Mesenchymal stem cell (in vitro differentiated cells and primary cell): ENCODE results near the gene MAPK12.

Experiments
- DNase-seq: peaks from one replicate; pipeline ENCODE4 v3.0.0-alpha.2; 2013
- H2AFZ ChIP-seq: one replicate; pipeline ENCODE4 v1.6.1; 2013; ENCODE audit warnings: low read depth, mild to moderate bottlenecking, control low read depth, inconsistent platforms, low read length, moderate library complexity
- H2AK5ac ChIP-seq: 2 replicates; pipeline ENCODE4 v1.6.1; 2013; ENCODE audit warnings: low read length, moderate library complexity, mild to moderate bottlenecking, inconsistent platforms; ENCODE audit not compliant: severe bottlenecking
- H2BK120ac ChIP-seq: one replicate; pipeline ENCODE4 v1.6.1; 2013; ENCODE audit warnings: low read depth, mild to moderate bottlenecking, inconsistent platforms, low read length, moderate library complexity
- H2BK12ac ChIP-seq, 2 experiments: one replicate each; pipeline ENCODE4 v1.6.1; 2013; ENCODE audit warnings: inconsistent platforms in 2 of 2, low read length in 2 of 2, mild to moderate bottlenecking in 2 of 2, moderate library complexity in 2 of 2, control low read depth in 1 of 2
- H2BK15ac ChIP-seq: one replicate; pipeline ENCODE4 v1.6.1; 2013; ENCODE audit warnings: mild to moderate bottlenecking, low read depth, inconsistent platforms; ENCODE audit not compliant: poor library complexity, severe bottlenecking
- H2BK5ac ChIP-seq: 2 replicates; pipeline ENCODE4 v1.6.1; 2013; ENCODE audit warnings: low read depth, mild to moderate bottlenecking, low read length, control low read depth, inconsistent platforms; ENCODE audit not compliant: poor library complexity, severe bottlenecking
- H3K14ac ChIP-seq, 2 experiments: one replicate each; pipeline ENCODE4 v1.6.1; 2013; ENCODE audit warnings: inconsistent platforms in 2 of 2, low read length in 2 of 2, control low read depth in 1 of 2, mild to moderate bottlenecking in 1 of 2, moderate library complexity in 1 of 2
- H3K18ac ChIP-seq, 2 experiments: one replicate each; pipeline ENCODE4 v1.6.1; 2013; ENCODE audit warnings: inconsistent platforms in 2 of 2, low read length in 2 of 2, control low read depth in 1 of 2, low read depth in 1 of 2, mild to moderate bottlenecking in 1 of 2
- H3K23ac ChIP-seq, 2 experiments: one replicate each; pipeline ENCODE4 v1.6.1; 2013; ENCODE audit warnings: inconsistent platforms in 2 of 2, low read length in 2 of 2, mild to moderate bottlenecking in 2 of 2, moderate library complexity in 2 of 2, control low read depth in 1 of 2
- H3K27ac ChIP-seq: 2 replicates; pipeline ENCODE4 v1.5.1; 2013; ENCODE audit warnings: mild to moderate bottlenecking, moderate library complexity, low read length, control low read depth, inconsistent platforms; ENCODE audit not compliant: poor library complexity, severe bottlenecking
- H3K27me3 ChIP-seq, 2 experiments: 2 replicates each; pipeline versions ENCODE4 v1.6.1 to v1.7.0; 2013; ENCODE audit warnings: low read length in 2 of 2, mild to moderate bottlenecking in 2 of 2, moderate library complexity in 2 of 2, control low read depth in 1 of 2, inconsistent platforms in 1 of 2; ENCODE audit not compliant: control insufficient read depth in 1 of 2, insufficient read depth in 1 of 2
- H3K36me3 ChIP-seq, 2 experiments: 2 replicates each; pipeline versions ENCODE4 v1.6.1 to v1.7.0; 2013; ENCODE audit warnings: low read length in 2 of 2, control low read depth in 1 of 2, inconsistent platforms in 1 of 2, low read depth in 1 of 2, mild to moderate bottlenecking in 1 of 2; ENCODE audit not compliant: insufficient read depth in 2 of 2, control insufficient read depth in 1 of 2
- H3K4ac ChIP-seq, 2 experiments: one replicate each; pipeline ENCODE4 v1.6.1; 2013; ENCODE audit warnings: inconsistent platforms in 2 of 2, low read length in 2 of 2, mild to moderate bottlenecking in 2 of 2, moderate library complexity in 2 of 2, control low read depth in 1 of 2, low read depth in 1 of 2
- H3K4me1 ChIP-seq: 2 replicates; pipeline ENCODE4 v1.6.1; 2013; ENCODE audit warnings: low read depth, low read length, control low read depth; ENCODE audit not compliant: control insufficient read depth, insufficient read depth
- H3K4me2 ChIP-seq: 2 replicates; pipeline ENCODE4 v1.6.1; 2013; ENCODE audit warnings: low read length, mild to moderate bottlenecking, inconsistent platforms; ENCODE audit not compliant: poor library complexity, severe bottlenecking
- H3K4me3 ChIP-seq, 2 experiments: 2 replicates each; pipeline versions ENCODE4 v1.5.1 to v1.7.0; 2013; ENCODE audit warnings: low read length in 2 of 2, mild to moderate bottlenecking in 2 of 2, control low read depth in 1 of 2, low read depth in 1 of 2; ENCODE audit not compliant: insufficient read depth in 1 of 2
- H3K79me1 ChIP-seq: replicated peaks from 2 replicates; pipeline ENCODE4 v1.6.1; 2013; ENCODE audit warnings: mild to moderate bottlenecking, control low read depth, low read length, inconsistent platforms; ENCODE audit not compliant: poor library complexity, severe bottlenecking
- H3K9ac ChIP-seq: 2 replicates; pipeline ENCODE4 v1.7.0; 2013; ENCODE audit warnings: mild to moderate bottlenecking, low read length, moderate library complexity
- H3K9me3 ChIP-seq: 2 replicates; pipeline ENCODE4 v1.7.0; 2013; ENCODE audit warnings: mild to moderate bottlenecking, low read length; ENCODE audit not compliant: control insufficient read depth
- H4K8ac ChIP-seq: one replicate; pipeline ENCODE4 v1.6.1; 2013; ENCODE audit warnings: inconsistent platforms, mild to moderate bottlenecking, low read length, moderate library complexity
- H4K91ac ChIP-seq: one replicate; pipeline ENCODE4 v1.6.1; 2013; ENCODE audit warnings: mild to moderate bottlenecking, low read length, inconsistent platforms
- WGBS: methylation state at CpG from one replicate; pipeline ENCODE4 v1.1.7; 2013; ENCODE audit warnings: mixed read lengths; 5-methylcytosine and 5-hydroxymethylcytosine counted together

Gene MAPK12

GRCh38 chr22:50258361-50259292 is 2.9 kb downstream of the MAPK12 start:
- WGBS, result 92% methylated on average over 23 of the region's 24 CpGs
- DNase-seq, result no peak
- Histone ChIP-seq H3K4me3 (no peak overlapping the region), H3K27ac (no peak overlapping the region), H2BK12ac (peak overlapping the region in 1 of 2 experiments; percentile 19), H2BK5ac (no peak overlapping the region), H2AFZ (no peak overlapping the region), H2AK5ac (no peak overlapping the region), H3K9ac (no peak overlapping the region), H2BK15ac (no peak overlapping the region), H2BK120ac (no peak overlapping the region), H3K18ac (no peak overlapping the region), H3K79me1 (peaks cover 21% of the 10 kb centered on the region), H3K4me1 (peaks cover 37% of the 10 kb centered on the region), H3K9me3 (no peaks in the 10 kb centered on the region), H3K27me3 (peaks cover 0 to 5% of the 10 kb centered on the region in 2 experiments), H3K36me3 (peaks cover 4 to 56% of the 10 kb centered on the region in 2 experiments), H4K8ac (peak overlapping the region; percentile 38), H3K4ac (no peak overlapping the region), H4K91ac (peak overlapping the region; percentile 46), H3K14ac (no peak overlapping the region), H3K4me2 (no peak overlapping the region), H3K23ac (peak overlapping the region in 1 of 2 experiments; percentile 54)

GRCh38 chr22:50257451-50258360 is 3.8 kb downstream of the MAPK12 start:
- DNase-seq, result no peak
- H3K4me1 ChIP-seq, result peaks cover 31% of the 10 kb centered on the region
- no peak overlapping the region for H3K18ac ChIP-seq
- peaks cover 0 to 5% of the 10 kb centered on the region in 2 experiments for H3K27me3 ChIP-seq
- H3K36me3 ChIP-seq, result peaks cover 4 to 64% of the 10 kb centered on the region in 2 experiments
- peaks cover 21% of the 10 kb centered on the region for H3K79me1 ChIP-seq
- H2BK15ac ChIP-seq, result no peak overlapping the region
- no peak overlapping the region for H3K4ac ChIP-seq
- H4K8ac ChIP-seq, result no peak overlapping the region
- no peaks in the 10 kb centered on the region for H3K9me3 ChIP-seq
- H3K27ac ChIP-seq, result no peak overlapping the region
- peak overlapping the region; percentile 18 for H4K91ac ChIP-seq
- no peak overlapping the region for H2BK120ac ChIP-seq
- H3K14ac ChIP-seq, result no peak overlapping the region
- WGBS, result 80% methylated on average over 31 of the region's 31 CpGs
- no peak overlapping the region for H3K9ac ChIP-seq
- no peak overlapping the region for H3K4me2 ChIP-seq
- H3K4me3 ChIP-seq, result no peak overlapping the region
- no peak overlapping the region for H2AK5ac ChIP-seq
- H2BK5ac ChIP-seq, result no peak overlapping the region
- H2AFZ ChIP-seq, result no peak overlapping the region
- H3K23ac ChIP-seq, result no peak overlapping the region
- peak overlapping the region in 1 of 2 experiments; percentile 19 for H2BK12ac ChIP-seq

DNA sequence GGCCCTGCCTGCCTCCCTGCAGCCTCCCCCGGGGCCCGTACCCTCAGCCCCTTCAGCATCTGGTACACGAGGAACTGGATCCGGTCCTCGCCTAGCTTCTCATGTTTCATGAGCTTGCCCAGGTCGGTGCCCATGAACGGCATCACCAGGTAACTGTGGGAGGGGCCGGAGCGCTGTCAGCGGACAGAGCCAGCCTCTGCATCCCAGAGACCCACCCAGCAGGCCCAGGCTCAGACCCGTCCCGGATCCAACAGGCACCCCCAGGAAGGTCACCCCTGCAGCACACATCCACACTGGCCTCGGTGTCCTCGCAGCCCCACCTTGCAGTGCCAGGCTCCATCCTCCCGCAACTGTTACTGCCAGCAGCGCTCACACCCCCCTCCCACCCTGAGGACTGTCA is 4.4 kb downstream of the MAPK12 start:
- no peak overlapping the region for H2AFZ ChIP-seq
- no peak overlapping the region for H3K18ac ChIP-seq
- no peaks in the 10 kb centered on the region for H3K27me3 ChIP-seq
- H2BK5ac ChIP-seq, result no peak overlapping the region
- H3K4me3 ChIP-seq, result no peak overlapping the region
- H3K4me2 ChIP-seq, result no peak overlapping the region
- H2BK12ac ChIP-seq, result no peak overlapping the region
- no peak overlapping the region for H2BK120ac ChIP-seq
- no peak overlapping the region for H4K8ac ChIP-seq
- H3K23ac ChIP-seq, result no peak overlapping the region
- WGBS, result 97% methylated on average over 16 of the region's 16 CpGs
- no peak overlapping the region for H3K14ac ChIP-seq
- no peak overlapping the region for H3K4ac ChIP-seq
- H3K9me3 ChIP-seq, result no peaks in the 10 kb centered on the region
- H4K91ac ChIP-seq, result peak overlapping the region; percentile 18
- H3K79me1 ChIP-seq, result peaks cover 21% of the 10 kb centered on the region
- H3K36me3 ChIP-seq, result peaks cover 4 to 68% of the 10 kb centered on the region in 2 experiments
- H2AK5ac ChIP-seq, result no peak overlapping the region
- no peak overlapping the region for H3K27ac ChIP-seq
- DNase-seq, result no peak
- H3K4me1 ChIP-seq, result peaks cover 24% of the 10 kb centered on the region
- H3K9ac ChIP-seq, result no peak overlapping the region
- H2BK15ac ChIP-seq, result no peak overlapping the region
